Activated CD8-positive, alpha-beta memory T cell treated with anti-CD3 and anti-CD28 coated beads for 1 hour (primary cell): ENCODE data around the gene ADAT2.

Source experiments
- DNase-seq, 2 donors: peaks; one replicate each; pipeline ENCODE4 v3.0.0-alpha.2; 2020; ENCODE audit warnings: low read depth in 1 of 2; ENCODE audit errors: extremely low read depth in 1 of 2

Gene ADAT2

DNA sequence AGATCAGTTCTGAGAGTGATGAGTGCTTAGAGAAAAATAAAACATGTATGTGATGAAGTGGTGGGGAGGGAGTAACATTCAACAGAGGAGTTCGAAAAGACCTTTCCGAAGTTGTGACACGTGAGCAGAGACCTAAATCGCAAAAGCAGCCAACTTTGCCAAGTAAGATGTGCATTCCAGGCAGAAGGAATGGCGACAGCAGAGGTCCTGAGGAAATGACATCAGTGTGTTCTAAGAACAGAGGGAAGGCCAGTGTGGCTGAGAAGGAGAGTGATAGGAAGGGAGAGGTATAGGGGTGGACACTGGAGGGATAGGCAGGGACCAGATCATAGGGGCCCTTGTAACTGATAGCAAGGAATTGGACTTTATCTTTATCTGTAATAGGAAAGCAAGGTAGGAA is 51.3 kb downstream of the ADAT2 start:
- no peak for DNase-seq

DNA sequence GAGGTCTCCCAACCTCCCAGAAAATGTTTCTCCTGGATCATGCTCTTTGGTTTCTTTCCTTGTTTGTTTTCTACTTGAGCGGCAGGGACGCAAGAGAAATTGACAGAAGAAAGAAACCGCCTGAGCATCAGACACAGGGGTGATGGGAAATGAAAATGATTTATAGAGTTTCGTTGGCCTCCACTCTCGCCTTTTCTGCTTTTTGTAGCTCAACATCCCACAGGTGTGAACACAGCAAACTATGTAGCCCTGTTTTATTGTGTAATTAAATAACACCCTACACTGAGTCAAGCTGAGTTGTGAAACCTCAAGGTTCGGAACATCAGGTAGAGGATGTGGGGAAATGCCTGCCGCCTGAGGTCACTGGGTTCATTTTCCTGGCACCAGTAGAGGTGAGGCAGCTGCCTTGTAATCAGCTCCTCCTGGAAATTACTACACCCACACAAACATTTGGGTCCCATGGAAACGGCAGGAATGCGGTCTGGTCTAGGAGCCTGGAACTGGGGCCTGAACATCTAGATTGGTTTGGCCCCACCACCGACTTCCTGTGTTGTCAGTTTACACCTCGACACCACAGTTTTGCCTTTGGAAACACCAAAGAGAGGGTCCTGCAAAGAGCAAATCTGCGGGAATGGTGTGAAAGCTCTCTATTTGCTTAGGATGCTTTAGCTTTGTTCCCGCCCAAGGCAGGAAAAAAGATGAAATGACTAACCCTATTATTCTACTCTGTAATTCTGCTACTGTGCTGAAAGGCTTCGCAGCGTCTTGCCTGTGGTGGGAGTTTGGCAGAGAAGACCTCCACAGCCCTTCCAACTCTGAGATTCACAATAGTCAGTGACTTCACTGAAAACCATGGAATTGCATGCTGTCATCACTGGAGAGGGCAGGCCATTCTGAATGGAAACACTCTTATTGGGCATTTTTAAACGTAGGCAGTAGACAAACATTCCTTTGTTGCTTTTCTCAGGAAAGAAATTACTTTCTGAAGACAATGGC is 53.0 kb downstream of the ADAT2 start:
- DNase-seq: peak in 1 of 2 donors; percentile 10

- DNase-seq: no peak
These were observed 53.8 kb downstream of the ADAT2 start for GRCh38 chr6:143396497-143397226.

- DNase-seq: no peak
These were observed 54.8 kb downstream of the ADAT2 start for GRCh38 chr6:143395699-143396098.

DNA sequence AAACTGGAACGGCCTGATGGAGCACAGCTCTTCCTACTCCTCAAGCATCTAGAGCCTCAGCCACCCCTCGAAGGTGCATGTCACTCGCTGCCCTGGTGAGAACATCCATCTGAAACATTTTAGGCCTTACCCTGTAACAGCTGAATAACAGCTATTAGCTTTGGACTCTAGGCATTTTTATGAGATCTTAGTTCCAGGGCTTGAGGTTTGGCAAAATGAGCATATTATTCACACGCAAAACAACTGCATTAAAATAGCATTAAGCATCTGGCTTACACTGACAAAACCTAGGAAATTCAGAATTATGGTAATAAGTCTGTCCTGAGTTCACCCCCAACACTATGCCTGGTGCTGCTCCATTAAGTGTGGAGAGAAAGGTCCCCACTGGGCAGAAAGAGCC is 56.1 kb downstream of the ADAT2 start:
- no peak for DNase-seq

DNA sequence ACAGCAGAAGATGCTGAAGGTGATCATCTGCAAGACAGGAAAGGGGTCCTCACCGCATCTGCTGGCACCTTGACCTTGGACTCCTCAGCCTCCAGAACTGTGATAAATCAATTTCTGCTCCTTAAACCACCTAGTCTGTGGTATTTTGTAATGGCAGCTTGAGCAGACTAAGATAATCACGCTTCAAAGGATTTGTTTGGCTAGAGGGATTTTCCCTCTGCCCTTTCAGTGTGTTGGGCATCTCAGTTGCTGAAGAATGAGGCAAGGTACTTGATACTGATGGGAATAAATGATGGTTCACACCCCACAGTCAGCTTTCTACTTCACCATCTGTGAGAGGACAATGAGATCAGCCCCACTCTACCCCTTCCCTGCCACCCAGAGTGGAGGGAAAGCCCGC is 60.2 kb downstream of the ADAT2 start:
- no peak for DNase-seq

DNA sequence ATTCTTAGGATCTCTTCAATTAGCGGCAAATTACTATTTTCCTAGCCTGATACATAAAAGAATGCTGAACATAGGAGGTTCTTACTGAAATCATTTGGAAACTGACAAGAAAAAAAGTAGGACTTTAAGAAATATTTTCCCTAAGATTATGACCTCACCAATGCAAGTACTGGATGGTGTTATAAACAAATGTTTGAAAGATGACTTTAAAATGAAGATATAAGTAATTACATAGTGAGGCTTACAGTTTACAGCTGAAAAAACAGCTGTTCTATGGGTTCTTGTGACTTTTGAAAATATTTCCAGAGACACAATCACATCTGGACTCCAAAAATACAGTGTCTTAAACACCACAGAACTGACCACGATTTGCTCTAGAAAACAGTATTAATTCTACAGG is 64.9 kb downstream of the ADAT2 start:
- DNase-seq: no peak

- no peak for DNase-seq
These were observed 73.6 kb downstream of the ADAT2 start for GRCh38 chr6:143376861-143377260.

GRCh38 chr6:143376375-143376774 is 74.1 kb downstream of the ADAT2 start:
- no peak for DNase-seq

- DNase-seq: no peak
These were observed 75.4 kb downstream of the ADAT2 start for GRCh38 chr6:143375022-143375585.

DNA sequence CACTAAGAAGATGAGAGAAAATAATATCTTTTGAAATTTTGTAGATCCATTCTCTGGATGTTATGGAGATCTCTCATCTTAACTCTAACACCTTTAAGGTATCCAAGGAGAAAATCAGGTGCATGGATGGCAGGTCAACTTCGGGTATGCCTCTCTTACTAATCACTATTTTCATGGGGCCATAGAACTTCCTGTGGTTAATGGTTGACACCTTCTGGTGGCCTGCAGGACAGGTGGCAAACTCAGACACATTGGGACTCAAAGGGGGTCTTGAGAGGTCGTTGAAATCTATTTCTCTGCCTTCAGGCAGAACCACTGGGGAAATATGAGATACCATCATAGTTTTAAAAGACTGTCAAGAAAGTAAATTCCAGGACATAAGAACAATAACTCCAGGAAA is 76.5 kb downstream of the ADAT2 start:
- no peak for DNase-seq
